Measurements from ENCODE around the gene SKI. TPM values are rescaled to one million over a fixed set of nuclear protein-coding genes. Genes with fewer than 3 reads are reported as not detected.

SKI gene
- total and polyA plus RNA-seq, 2 of the 4 experiments (the other 2 are of a cell fraction) = 2.3 to 20.1 TPM

DNA sequence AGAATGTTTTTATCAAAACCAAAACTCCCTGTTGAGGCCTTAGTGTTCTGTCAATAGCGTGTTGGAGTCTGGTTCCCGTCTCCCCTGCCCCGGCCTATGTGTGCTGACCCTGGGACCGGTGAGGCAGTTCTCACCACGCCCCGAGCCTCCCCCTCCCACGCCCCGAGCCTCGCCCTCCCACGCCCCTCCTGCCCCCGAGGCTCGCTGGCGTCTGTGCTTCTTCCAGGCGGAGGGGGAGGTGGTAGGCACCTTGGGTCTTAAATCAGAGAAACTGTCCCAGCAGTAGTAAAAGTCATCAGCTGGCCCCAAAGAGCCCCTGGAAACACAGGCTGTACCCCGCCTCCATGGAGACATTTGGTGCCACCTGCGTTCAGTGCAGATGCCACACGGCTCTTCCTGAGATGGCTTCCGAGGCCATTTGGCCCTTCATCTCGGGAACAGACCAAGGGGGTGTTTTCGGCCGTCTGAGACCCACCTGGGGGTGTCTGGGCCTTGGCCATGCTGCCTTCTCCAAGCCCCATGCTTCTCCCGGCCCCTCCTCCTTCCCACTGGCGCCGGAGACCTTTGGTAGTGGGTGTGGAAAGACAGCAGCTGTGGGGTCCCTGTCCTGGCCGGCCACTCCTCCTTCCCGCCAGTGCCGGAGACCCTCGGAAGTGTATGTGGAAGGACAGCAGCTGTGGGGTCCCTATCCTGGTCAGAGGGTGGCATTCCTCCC, 44.7 kb downstream of the SKI start:
- no peak overlapping the region for H4K8ac ChIP-seq (ENCODE audit: low read depth in 2 of 2, low read length in 2 of 2)
- no peak overlapping the region for H4K91ac ChIP-seq (ENCODE audit: insufficient read depth, low read depth, low read length)
- no peak overlapping the region for H2BK120ac ChIP-seq (ENCODE audit: low read depth, low read length)
- peaks cover 98% of the 10 kb centered on the region for H4K20me1 ChIP-seq (ENCODE audit: insufficient read depth, low read length)
- intact Hi-C loops (cut with micrococcal nuclease) = no loop called here
- peak overlapping the region; percentile 46; the same call in 1 of the 2 replicates for H3K23ac ChIP-seq (ENCODE audit: low read depth, low read length)
- no peak overlapping the region for H3K18ac ChIP-seq (ENCODE audit: low read depth, low read length)
- no peak overlapping the region for H3K9ac ChIP-seq (ENCODE audit: low read depth, low read length)
- in situ Hi-C loops (cut with MboI; ENCODE audit: low sequenced_read_pairs) = no loop called here
- no TSS peak for BruUV-seq (replicated peaks)
- no peak overlapping the region for H3K56ac ChIP-seq (ENCODE audit: extremely low read depth, insufficient read depth, low read length)
- H2AK5ac ChIP-seq (ENCODE audit: low read depth, low read length) = no peak overlapping the region
- H3K27me3 ChIP-seq (ENCODE audit: control insufficient read depth, insufficient read depth, low read length) = no peaks in the 10 kb centered on the region
- 68% methylated on average over 13 of the region's 28 CpGs; no CpG with 5 or more reads in 1 of the 2 experiments for WGBS, 2 experiments (ENCODE audit: extremely low coverage in 2 of 2, insufficient read length in 1 of 2)
- CTCF ChIA-PET = no interaction called here
- no peak overlapping the region for H3K4me2 ChIP-seq (ENCODE audit: low read depth, low read length)
- no peak overlapping the region for H2BK20ac ChIP-seq (ENCODE audit: low read depth, low read length)
- H4K5ac ChIP-seq (ENCODE audit: low read depth, low read length) = no peak overlapping the region
- POLR2A ChIA-PET (ENCODE audit: unreplicated experiment) = no interaction called here
- H2AK9ac ChIP-seq (replicated peaks; ENCODE audit: low read depth, low read length, poor library complexity) = peak overlapping the region; percentile 72
- no peak for DNase-seq
- no peak overlapping the region for H2BK15ac ChIP-seq (ENCODE audit: low read depth, low read length)
- H3K4ac ChIP-seq (ENCODE audit: low read depth, low read length) = no peak overlapping the region
- H2AFZ ChIP-seq (replicated peaks; ENCODE audit: low read length, poor library complexity) = no peak overlapping the region
- peaks cover 53% of the 10 kb centered on the region for H3K9me1 ChIP-seq (ENCODE audit: insufficient read depth, low read length)
- no peaks in the 10 kb centered on the region for H3K9me3 ChIP-seq (ENCODE audit: control insufficient read depth, insufficient read depth, low read length)
- no peak overlapping the region for H3K27ac ChIP-seq (ENCODE audit: insufficient read depth, low read length)
- H3K14ac ChIP-seq (replicated peaks; ENCODE audit: low read depth, low read length) = no peak overlapping the region
- H2BK5ac ChIP-seq (ENCODE audit: low read depth, low read length, poor library complexity, severe bottlenecking) = no peak overlapping the region
- peaks cover 13 to 86% of the 10 kb centered on the region in 2 experiments; a peak in 3 of 4 replicates for H3K79me1 ChIP-seq (ENCODE audit: low read depth in 1 of 2, low read length in 2 of 2)
- peaks cover 5% of the 10 kb centered on the region for H3K36me3 ChIP-seq (ENCODE audit: control insufficient read depth, insufficient read depth, low read length)
- peaks cover 59% of the 10 kb centered on the region for H3K4me1 ChIP-seq (ENCODE audit: control insufficient read depth, insufficient read depth, low read length)
- no peak for ATAC-seq (ENCODE audit: low read depth)
- dilution Hi-C loops (cut with HindIII; ENCODE audit: low sequenced_read_pairs, unreplicated experiment) = no loop called here
- H3K4me3 ChIP-seq (ENCODE audit: insufficient read depth, low read depth, low read length) = no peak overlapping the region
- TF ChIP-seq POLR2A (IDR thresholded peaks at IDR 0.05; ENCODE audit: low read depth, low read length) (no peak), MXI1 (IDR thresholded peaks at IDR 0.05; ENCODE audit: borderline replicate concordance, low read depth, low read length) (no peak), BHLHE40 (IDR thresholded peaks at IDR 0.05; ENCODE audit: low read depth, low read length) (no peak), RFX5 (IDR thresholded peaks at IDR 0.05; ENCODE audit: low read depth, low read length) (no peak)
- TF ChIP-seq, protein P1, sequence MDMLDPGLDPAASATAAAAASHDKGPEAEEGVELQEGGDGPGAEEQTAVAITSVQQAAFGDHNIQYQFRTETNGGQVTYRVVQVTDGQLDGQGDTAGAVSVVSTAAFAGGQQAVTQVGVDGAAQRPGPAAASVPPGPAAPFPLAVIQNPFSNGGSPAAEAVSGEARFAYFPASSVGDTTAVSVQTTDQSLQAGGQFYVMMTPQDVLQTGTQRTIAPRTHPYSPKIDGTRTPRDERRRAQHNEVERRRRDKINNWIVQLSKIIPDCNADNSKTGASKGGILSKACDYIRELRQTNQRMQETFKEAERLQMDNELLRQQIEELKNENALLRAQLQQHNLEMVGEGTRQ (IDR thresholded peaks at IDR 0.05; ENCODE audit: low read depth, low read length) = no peak
